AG09309 (cell line): ENCODE measurements around the gene H2AZ2.
"Not testable (repeated sequence)": the region's sequence is repeated elsewhere in the genome, so short reads cannot be mapped to it uniquely, and the experiment has no call there.

Experiments
- DNase-seq: peaks from one replicate; pipeline ENCODE4 v3.0.0-alpha.2; 2010; ENCODE audit warnings: low read depth
- H3K4me3 ChIP-seq: 2 replicates; pipeline ENCODE4 v1.5.1; 2011; ENCODE audit warnings: mild to moderate bottlenecking, low read depth, low read length, moderate library complexity; ENCODE audit not compliant: control insufficient read depth
- CTCF ChIP-seq: IDR thresholded peaks from 2 replicates; pipeline ENCODE4 v1.5.1; 2011; ENCODE audit warnings: mild to moderate bottlenecking, low read depth, low read length, inconsistent platforms; ENCODE audit not compliant: insufficient read depth, control insufficient read depth; ENCODE audit errors: missing control alignments

H2AZ2 gene

GRCh38 chr7:44867073-44867995, 19.4 kb upstream of the H2AZ2 start:
- H3K4me3 ChIP-seq = no peak overlapping the region
- TF ChIP-seq CTCF = no peak
- peak; percentile 61 for DNase-seq

GRCh38 chr7:44861949-44862348, 14.1 kb upstream of the H2AZ2 start:
- not testable (repeated sequence) for H3K4me3 ChIP-seq, DNase-seq

GRCh38 chr7:44858161-44858560, 10.3 kb upstream of the H2AZ2 start:
- DNase-seq = no peak
- no peak overlapping the region for H3K4me3 ChIP-seq
- no peak for TF ChIP-seq CTCF

- H3K4me3 ChIP-seq = no peak overlapping the region
- no peak for DNase-seq
- no peak for TF ChIP-seq CTCF
These were observed 6.9 kb upstream of the H2AZ2 start for GRCh38 chr7:44854644-44855364.

GRCh38 chr7:44853391-44853790, 5.5 kb upstream of the H2AZ2 start:
- no peak for TF ChIP-seq CTCF
- no peak overlapping the region for H3K4me3 ChIP-seq
- no peak for DNase-seq

GRCh38 chr7:44852590-44852989, 4.7 kb upstream of the H2AZ2 start:
- no peak for DNase-seq
- no peak overlapping the region for H3K4me3 ChIP-seq
- no peak for TF ChIP-seq CTCF
